ENCODE measurements around the gene PRG3. TPM values are rescaled to one million over a fixed set of nuclear protein-coding genes. Genes with fewer than 3 reads are reported as not detected.
"Not testable (repeated sequence)": the region's sequence is repeated elsewhere in the genome, so short reads cannot be mapped to it uniquely, and the experiment has no call there.

Gene PRG3
- total RNA-seq, 2 donors from 2014 or later = not detected

DNA sequence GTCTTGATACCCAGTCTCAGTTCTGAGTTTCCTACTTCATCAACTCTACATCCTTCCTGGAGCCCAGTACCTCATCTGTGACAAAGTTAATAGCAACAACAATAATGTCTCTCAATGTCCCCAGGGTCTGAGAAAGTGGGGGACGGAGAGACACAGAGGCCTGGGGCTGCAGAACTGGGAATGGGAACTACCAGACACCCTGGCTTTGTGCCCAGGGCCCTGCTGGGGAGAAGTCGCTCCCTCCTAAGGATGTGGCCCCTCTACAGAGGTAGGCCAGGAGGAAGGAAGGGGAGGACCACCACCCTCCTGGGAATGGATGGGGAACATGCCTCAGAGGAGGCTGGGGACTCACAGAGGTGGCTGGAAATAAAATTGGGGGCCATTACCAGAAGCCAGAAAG, 5.5 kb downstream of the PRG3 start:
- DNase-seq (ENCODE audit: low spot score in 2 of 2) (no peak), ATAC-seq (no peak)
- Mint-ChIP-seq H3K9me3 (no peaks in the 10 kb centered on the region), H3K27ac (no peak overlapping the region), H3K36me3 (no peaks in the 10 kb centered on the region)

DNA sequence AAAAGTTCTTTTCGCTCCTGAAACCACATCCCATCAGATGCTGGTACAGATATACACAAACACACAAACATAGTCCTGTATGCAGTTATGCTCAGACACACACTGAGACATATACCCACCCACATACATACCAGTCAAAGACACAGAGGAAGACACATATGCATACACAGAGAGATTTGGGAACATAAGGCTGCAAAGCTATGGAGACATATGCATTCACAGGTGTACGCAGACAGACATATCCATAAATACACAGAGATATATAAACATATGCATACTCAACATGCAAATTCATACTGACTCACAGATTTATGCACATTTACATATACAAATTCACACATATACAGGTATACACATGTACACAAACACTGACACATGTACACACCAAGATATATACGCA, 6.0 kb downstream of the PRG3 start:
- DNase-seq (ENCODE audit: low spot score in 2 of 2) = no peak
- no peak for ATAC-seq
- Mint-ChIP-seq H3K36me3 (no peaks in the 10 kb centered on the region), H3K9me3 (no peaks in the 10 kb centered on the region), H3K27ac (no peak overlapping the region)

DNA sequence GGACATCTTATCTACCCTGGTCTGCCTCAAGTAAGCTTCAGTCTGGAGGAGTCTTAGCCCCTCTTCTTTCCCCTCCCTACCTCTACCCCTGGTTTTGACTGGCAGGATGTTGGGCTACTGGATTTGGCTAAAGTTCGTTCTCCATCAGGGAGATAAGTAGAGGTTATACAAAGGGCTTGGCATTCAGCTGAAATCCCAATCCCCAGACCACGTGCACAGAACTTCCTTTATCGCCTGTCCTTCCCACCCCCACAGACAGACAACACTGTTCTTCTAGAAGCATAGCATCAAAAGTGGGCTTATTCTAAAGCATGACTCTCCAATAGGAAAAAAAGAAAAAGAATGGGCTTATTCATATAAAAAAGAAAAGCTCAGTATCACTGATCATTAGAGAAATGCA, 7.8 kb downstream of the PRG3 start:
- Mint-ChIP-seq H3K36me3 (no peaks in the 10 kb centered on the region), H3K9me3 (no peaks in the 10 kb centered on the region), H3K27ac (no peak overlapping the region)
- ATAC-seq (no peak), DNase-seq (ENCODE audit: low spot score in 2 of 2) (no peak)

DNA sequence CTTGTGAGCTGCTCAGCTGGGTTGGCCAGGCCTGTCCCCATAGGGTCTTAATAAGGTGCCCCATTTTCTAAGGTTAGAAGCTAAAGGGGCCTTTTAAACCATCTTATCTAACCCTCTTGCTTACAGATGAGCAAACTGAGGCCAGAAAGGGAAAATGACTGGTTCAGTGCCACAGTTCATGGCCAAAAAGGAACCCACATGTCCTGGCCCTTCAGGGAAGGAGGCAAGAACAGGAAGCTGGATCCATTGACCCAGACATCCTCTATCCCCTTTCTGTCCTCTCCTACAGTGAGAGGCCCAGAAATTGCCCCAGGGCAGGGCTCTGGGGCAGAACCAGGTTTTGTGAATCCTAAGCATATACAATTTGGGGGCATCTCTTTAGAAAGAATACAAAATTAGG, 10.0 kb downstream of the PRG3 start:
- Mint-ChIP-seq H3K27ac (no peak overlapping the region), H3K9me3 (no peaks in the 10 kb centered on the region), H3K36me3 (no peaks in the 10 kb centered on the region)
- no peak for DNase-seq (ENCODE audit: low spot score in 2 of 2)
- no peak for ATAC-seq

DNA sequence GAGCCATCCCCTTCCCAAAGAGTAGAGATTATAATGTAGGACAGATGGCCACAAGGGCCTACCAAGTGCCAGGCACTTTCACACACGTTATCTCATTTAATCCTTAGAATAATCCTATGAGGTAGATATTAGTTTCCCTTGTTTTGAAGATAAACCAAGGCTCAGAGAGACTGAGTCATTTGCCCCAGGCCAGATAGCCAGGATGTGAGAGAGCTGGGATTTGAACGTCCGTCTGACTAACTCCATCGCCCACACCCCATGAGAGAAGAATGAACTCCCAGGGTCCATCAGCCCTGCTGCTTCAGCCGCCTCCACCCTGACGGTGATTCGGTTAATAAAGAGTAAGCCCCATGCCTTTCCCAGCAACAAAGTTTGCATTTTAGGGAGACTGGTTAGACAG, 10.7 kb downstream of the PRG3 start:
- Mint-ChIP-seq H3K27ac (peak overlapping the region in 1 of 2 donors; percentile 22), H3K36me3 (no peaks in the 10 kb centered on the region), H3K9me3 (no peaks in the 10 kb centered on the region)
- no peak for DNase-seq (ENCODE audit: low spot score in 2 of 2)
- ATAC-seq = no peak

DNA sequence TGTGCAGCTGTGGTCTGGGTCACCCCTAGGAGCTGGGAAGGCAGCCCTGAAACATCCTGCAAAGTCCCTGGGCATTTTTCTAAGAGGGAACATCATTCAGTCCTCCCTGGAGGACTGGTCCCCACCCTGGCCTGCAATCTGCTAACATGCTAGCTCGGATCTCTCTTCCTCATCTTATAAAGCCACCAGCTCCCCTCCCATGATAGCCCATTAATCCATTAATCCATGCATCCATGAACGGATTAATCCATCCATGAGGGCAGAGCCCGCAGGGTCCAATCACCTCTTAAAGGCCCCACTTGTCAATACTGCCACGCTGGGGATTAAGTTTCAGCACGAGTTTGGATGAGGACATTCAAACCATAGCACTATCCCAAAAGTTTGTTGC, 12.1 kb downstream of the PRG3 start:
- Mint-ChIP-seq H3K27ac (no peak overlapping the region), H3K36me3 (no peaks in the 10 kb centered on the region), H3K9me3 (no peaks in the 10 kb centered on the region)
- DNase-seq (ENCODE audit: low spot score in 2 of 2) (no peak), ATAC-seq (no peak)

DNA sequence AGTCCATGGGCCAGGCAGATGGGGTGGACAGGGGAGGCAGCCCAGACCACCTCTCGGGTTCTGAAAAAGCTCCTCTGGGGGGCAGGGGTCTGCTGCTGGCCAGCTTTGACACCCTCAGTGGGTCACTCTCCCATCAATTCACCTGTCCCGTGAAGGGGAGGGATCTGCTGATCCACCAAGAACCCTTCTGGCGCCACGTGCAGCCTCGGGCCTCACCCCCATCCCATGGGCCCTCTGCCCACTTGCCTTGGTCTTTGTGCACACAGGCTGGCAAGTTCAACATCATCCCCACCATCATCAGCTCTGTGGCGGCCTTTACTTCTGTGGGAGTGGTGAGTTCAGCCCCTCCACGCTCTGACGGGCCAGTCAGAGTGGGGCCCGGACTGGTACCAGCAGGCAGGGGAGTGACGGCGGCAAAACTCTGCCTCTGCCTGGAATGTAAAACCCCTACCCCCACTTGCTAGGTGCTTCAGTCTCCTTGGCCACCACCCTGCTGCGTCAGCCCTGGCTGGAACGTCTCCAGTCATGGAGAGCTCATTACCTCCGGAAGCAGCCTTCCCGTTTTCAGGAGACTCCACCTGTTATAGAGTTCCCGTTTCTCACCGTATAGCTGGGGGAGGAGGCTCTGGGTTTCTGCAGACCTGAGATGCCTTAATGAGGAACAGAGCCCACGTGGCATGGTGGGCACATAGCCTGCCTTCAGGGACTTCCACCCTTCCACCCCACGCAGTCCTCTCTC, 12.7 kb downstream of the PRG3 start:
- H3K9me3 Mint-ChIP-seq = no peaks in the 10 kb centered on the region
- ATAC-seq = no peak
- H3K36me3 Mint-ChIP-seq = no peaks in the 10 kb centered on the region
- no peak for DNase-seq (ENCODE audit: low spot score in 2 of 2)
- no peak overlapping the region for H3K27ac Mint-ChIP-seq

DNA sequence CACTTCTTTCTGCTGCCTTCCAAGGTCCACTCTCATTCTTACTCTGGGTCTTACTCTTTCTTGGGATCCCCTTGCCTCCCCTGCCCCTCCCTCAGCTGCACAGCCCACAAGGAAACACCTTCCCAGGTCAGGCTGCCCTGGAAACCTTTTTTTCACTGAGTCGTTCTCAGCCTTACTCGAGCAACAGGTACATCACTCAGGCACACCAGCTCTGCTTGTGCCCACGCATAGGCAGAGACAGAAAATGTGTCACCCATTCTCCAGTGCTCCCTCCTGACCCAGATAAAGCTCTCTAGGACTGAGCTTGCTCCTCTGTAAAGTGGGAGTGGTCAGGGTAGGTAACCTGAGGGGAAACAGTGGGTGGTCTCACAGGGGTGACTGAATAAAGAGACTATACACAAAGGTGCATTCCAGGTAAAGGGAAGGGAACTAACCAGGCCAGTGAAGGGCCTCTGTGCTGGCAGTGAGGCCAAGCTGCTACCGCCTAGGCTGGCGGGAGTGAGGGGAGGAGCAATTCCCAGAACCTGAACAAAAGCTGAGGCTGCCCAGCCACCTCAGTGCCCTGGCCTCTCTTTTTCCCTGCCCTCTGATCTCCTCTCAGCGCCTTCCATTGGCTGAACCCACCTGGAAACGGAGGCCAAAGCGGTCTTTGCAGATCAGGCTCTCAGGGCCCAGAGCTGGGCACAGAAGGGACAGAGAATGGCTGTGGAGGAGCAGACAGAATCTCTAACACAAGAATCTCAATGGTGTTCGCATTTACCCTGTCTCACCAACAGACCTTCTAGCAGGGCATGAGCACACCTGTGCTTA, 15.9 kb downstream of the PRG3 start:
- DNase-seq (ENCODE audit: low spot score in 2 of 2) (no peak), ATAC-seq (no peak)
- Mint-ChIP-seq H3K36me3 (no peaks in the 10 kb centered on the region), H3K27ac (no peak overlapping the region), H3K9me3 (no peaks in the 10 kb centered on the region)

DNA sequence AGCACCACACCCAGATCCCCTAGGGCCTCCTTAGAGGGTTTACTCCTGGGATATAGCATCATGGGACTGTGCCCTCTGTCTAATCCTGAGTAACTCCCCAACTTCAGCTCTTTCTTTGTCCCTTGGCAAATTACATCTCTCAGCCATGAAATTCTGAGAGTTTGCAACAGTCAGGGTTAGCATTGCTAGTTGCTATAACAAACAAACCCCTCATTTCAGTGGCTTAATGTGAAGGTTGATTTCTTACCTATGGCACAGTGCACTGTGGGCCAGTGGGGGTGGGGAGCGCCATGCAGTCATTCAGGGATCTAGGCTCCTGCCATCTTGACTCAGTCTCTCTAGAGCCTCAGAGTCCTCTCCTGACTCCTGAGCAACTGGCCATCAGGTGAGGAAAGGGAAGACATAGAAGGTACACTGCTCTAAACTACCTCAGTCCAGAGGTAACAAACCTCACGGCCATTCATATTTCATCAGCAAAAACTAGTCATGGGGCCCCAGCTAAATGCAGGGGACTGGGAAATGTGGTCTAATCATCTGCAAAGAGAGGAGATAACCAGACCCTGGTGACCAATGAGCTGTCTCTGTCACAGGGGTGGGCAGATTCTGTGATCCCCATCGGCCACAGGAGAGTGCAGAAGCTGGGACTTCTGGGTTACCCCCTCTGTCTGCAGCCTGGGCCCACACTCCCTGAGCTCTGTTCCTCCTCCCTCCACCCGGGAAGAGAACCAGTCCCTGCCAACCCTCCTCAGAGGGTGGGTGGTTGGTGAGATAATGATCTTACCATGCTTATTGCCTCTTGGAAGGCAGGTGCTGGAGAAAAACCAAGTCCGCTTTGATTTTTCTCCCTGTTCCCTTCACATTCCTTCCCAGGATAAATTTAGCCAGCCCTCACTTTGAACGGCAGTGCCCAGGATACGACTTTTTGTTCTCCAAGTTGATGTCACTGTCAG, 17.5 kb downstream of the PRG3 start:
- no peaks in the 10 kb centered on the region for H3K36me3 Mint-ChIP-seq
- ATAC-seq (no peak), DNase-seq (ENCODE audit: low spot score in 2 of 2) (no peak)

DNA sequence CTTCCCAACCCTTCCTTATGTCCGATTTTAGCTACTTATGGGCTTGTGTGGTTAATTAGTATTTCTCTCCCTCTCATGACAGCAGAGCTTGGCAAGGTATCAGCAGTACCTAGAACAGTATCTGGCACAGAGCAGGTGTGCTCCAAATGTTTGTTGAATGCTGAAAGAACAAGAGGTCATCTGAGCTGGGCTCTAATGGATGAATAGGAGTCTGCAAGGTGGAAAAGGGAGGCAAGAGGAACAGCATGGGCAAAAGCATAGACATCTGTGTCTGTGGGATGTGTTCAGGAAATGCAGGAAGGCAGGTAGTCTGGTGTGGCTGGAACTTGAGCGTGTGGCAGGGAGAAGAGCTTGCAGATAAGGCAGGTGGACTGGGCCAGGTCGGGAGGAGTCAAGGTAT, 19.0 kb downstream of the PRG3 start:
- DNase-seq (ENCODE audit: low spot score in 2 of 2) (no peak), ATAC-seq (no peak)
- no peaks in the 10 kb centered on the region for H3K36me3 Mint-ChIP-seq
- no peak overlapping the region for H3K27ac Mint-ChIP-seq
- no peaks in the 10 kb centered on the region for H3K9me3 Mint-ChIP-seq

More for the DNA sequence above, 17.5 kb downstream of the PRG3 start:
- H3K27ac Mint-ChIP-seq = no peak overlapping the region
- H3K9me3 Mint-ChIP-seq = no peaks in the 10 kb centered on the region

DNA sequence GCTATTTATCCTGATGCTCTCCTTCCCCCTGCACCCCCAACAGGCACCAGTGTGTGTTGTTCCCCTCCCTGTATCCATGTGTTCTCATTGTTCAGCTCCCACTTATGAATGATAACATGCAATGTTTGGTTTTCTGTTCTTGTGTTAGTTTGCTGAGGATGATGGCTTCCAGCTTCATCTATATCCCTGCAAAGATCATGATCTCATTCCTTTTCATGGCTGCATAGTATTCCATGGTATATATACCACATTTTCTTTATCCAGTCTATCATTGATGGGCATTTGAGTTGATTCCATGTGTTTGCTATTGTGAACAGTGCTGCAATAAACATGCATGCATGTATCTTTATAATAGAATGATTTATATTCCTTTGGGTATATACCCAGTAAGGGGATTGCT, 19.5 kb downstream of the PRG3 start:
- not testable (repeated sequence) for H3K36me3 Mint-ChIP-seq; H3K27ac Mint-ChIP-seq; ATAC-seq; H3K9me3 Mint-ChIP-seq; DNase-seq (ENCODE audit: low spot score in 2 of 2)

DNA sequence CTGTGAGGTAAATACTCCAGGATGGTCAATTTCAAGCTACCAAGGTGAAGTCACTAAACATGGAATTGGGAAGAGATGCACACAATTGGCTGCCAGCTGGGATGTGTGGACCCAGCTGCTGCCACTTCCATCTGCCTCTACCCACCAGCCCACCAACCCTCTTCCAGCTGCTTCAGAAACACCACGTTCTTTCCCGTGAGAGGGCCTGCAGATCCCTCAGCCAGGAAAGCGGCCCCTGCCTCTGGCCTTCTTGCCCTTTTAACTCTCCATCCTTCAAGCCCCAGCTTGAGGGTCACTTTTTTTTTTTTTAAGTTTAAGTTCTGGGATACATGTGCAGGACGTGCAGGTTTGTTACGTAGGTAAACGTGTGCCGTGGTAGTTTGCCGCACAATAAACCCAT, 20.0 kb downstream of the PRG3 start:
- DNase-seq (ENCODE audit: low spot score in 2 of 2) (no peak), ATAC-seq (no peak)
- H3K9me3 Mint-ChIP-seq = no peaks in the 10 kb centered on the region
- H3K36me3 Mint-ChIP-seq = no peaks in the 10 kb centered on the region
- no peak overlapping the region for H3K27ac Mint-ChIP-seq

DNA sequence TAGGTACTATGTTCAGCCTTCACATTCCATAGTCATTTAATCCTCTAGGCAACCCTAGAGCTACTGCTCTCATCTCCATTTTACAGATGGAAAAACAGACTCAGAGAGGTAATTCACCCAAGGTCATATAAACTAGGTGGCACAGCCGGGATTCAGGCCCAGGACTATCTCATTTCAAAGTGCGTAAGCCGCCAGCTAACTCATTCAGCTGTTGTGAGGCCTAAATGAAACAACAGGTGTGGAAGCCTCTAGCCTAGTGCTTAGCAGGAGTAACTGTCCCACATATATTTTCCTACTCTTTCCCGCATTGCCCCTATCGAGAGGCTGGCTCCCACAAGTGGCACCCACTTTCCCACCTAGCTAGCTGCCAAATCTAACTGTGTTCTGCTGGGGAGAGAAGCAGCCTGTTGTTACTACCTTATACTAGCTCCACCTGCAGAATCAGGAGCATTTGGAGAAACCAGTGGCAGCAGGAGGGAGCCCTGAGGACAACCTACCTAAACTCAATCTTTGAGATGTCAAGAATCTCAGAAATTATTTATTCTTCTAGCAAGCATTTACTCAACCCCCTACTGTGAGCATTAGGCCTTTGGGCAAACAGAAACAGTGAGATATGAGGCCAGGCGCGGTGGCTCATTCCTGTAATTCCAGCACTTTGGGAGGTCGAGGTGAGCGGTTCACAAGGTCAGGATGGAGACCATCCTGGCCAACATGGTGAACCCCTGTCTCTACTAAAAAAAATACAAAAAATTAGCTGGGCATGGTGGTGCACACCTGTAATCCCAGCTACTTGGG, 20.9 kb downstream of the PRG3 start:
- DNase-seq (ENCODE audit: low spot score in 2 of 2) = no peak
- Mint-ChIP-seq H3K36me3 (no peaks in the 10 kb centered on the region), H3K9me3 (no peaks in the 10 kb centered on the region), H3K27ac (no peak overlapping the region)
- no peak for ATAC-seq

DNA sequence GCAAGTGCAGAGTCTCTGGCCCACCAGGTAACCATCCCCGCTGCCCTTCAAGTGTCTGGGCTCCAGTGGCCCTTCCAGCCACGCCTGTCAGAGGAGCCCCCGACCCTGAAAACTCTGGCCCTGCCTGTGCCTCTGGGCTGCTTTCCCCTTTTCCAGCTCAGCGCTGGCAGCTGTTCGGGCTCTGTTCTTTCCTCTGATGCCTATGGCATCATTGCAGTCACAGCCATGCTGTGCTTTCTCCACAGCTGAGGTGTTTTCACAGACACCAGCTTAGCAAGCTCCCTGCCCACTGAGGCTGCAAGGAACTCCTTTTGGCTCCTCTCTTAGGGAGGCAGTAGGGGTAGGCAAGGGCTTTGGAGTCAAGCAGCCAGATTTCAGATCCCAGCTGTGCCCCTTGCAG, 21.6 kb downstream of the PRG3 start:
- Mint-ChIP-seq H3K36me3 (no peaks in the 10 kb centered on the region), H3K27ac (no peak overlapping the region), H3K9me3 (no peaks in the 10 kb centered on the region)
- DNase-seq (ENCODE audit: low spot score in 2 of 2) = no peak
- ATAC-seq = no peak

DNA sequence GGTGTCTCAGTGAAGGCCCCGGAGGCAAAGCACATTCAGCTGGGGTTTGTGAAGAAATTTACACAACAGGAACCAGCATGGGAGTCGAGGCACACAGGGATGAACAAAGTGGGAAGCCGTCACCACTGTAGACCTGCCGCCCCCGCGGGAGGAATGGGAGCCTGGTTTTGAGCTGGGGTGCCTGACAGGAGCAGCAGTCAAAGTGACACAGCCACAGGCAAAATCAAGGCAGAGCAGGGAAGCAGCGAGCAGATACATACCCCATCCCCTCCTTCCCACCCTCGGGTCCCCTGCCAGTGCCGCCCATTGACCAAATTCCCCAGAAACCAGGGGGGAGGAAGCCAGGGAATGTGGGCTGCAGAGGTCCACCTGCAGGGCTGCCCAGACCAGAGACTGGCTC, 22.0 kb downstream of the PRG3 start:
- ATAC-seq (no peak), DNase-seq (ENCODE audit: low spot score in 2 of 2) (no peak)
- Mint-ChIP-seq H3K27ac (no peak overlapping the region), H3K9me3 (no peaks in the 10 kb centered on the region), H3K36me3 (no peaks in the 10 kb centered on the region)

DNA sequence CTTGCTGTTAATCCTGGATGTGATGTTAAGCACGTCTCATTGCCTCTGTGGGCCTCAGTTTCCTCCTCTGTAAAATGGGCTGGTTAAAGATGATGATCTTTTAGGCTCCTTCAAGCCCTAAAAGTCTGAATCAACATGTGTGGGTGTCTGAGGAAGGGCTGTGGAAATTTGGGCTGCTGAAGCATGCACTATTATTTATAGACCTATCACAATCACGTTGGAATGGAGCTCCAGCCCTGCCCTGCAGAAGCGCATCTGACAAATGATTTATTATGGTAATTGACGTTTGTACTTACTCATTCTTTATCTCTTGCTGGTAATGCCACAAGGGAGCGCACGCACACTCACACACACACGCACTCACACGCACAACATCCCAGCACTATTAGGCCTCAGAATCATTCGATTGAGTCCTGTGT, 22.4 kb downstream of the PRG3 start:
- no peak for ATAC-seq
- no peaks in the 10 kb centered on the region for H3K36me3 Mint-ChIP-seq
- no peak overlapping the region for H3K27ac Mint-ChIP-seq
- no peaks in the 10 kb centered on the region for H3K9me3 Mint-ChIP-seq
- no peak for DNase-seq (ENCODE audit: low spot score in 2 of 2)
